Measurements from ENCODE around the gene TRIM59. TPM values are rescaled to one million over a fixed set of nuclear protein-coding genes. Genes with fewer than 3 reads are reported as not detected.

TRIM59 gene, protein sequence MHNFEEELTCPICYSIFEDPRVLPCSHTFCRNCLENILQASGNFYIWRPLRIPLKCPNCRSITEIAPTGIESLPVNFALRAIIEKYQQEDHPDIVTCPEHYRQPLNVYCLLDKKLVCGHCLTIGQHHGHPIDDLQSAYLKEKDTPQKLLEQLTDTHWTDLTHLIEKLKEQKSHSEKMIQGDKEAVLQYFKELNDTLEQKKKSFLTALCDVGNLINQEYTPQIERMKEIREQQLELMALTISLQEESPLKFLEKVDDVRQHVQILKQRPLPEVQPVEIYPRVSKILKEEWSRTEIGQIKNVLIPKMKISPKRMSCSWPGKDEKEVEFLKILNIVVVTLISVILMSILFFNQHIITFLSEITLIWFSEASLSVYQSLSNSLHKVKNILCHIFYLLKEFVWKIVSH
- polyA plus RNA-seq (2013, experiment 1 of 2): 11.1 TPM
- 9.7 TPM for polyA plus RNA-seq (2013, experiment 2 of 2)

DNA sequence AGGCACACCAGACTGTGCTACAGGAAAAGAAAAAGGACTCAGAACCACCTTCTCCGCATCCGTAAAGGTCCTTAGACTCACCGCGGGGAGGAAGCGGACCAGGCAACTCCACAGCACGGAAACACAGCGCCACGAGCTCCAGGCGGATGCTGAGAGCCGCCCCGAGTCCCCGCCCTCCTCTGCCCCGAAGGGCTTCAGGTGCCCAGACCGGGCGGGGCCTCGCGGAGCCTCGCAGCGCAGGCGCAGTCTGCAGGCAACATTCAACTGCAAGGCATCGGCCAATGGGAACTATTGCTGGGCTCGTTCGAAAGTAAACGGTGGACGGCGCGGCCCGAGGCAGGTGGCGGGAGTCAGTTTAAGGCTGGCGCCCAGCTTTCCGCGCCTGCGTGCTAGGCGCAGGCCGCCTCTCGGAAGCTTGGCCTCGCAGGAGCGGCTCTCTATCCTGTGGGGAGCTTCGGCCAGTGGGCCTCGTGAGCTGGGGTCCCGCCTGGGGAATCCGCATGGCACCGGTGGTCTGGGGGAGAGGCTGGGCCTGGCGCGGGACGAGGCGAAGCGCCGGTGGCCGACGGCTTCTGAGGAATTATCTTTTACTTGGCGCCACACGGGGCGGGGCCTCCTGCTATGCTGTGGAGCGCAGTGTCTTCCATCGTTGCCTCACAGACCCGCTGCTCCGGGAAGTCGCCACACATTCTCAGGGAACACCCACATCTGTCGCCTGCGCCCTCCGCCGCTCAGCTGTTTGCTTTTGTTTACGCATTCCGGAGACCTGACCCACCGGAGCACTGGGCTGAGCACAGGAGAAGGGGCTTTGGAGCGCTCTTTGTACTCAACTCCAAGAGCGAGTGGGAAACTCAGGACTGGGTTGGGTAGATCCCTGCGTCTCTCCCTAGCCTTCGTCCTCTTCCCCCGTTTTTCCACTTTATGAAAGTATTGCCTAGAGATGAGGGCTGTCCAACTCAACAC, at the start of gene TRIM59:
Gene TRIM59 (minus strand): TSS at position 151 of the 963 bp plus-strand sequence. CDS start 10,603 bp downstream, outside the sequence.
- Histone ChIP-seq H3K36me3 (ENCODE audit: control insufficient read depth in 1 of 2, insufficient read depth in 2 of 2, low read depth in 1 of 2, low read length in 2 of 2) (peaks cover 0 to 9% of the 10 kb centered on the region in 2 experiments), H3K4me2 (ENCODE audit: low read length, poor library complexity, severe bottlenecking) (peak within 1 kb of the TSS; percentile 36), H2AFZ (ENCODE audit: low read depth, low read length) (peak within 1 kb of the TSS; percentile 91), H3K79me1 (replicated peaks; ENCODE audit: low read length, poor library complexity, severe bottlenecking) (no peaks in the 10 kb centered on the region), H2BK120ac (ENCODE audit: low read depth, low read length) (peak within 1 kb of the TSS; percentile 52), H2BK5ac (ENCODE audit: low read depth, low read length, poor library complexity, severe bottlenecking) (peak within 1 kb of the TSS; percentile 92), H3K27me3 (ENCODE audit: control insufficient read depth in 1 of 2, insufficient read depth in 1 of 2, low read length in 2 of 2) (no peaks in the 10 kb centered on the region), H3K18ac (ENCODE audit: low read depth in 1 of 2, low read length in 2 of 2) (peak within 1 kb of the TSS; percentile 90 to 94), H3K27ac (ENCODE audit: low read length, poor library complexity, severe bottlenecking) (peak within 1 kb of the TSS; percentile 89), H3K4me1 (ENCODE audit: control insufficient read depth, insufficient read depth, low read depth, low read length) (peaks cover 13% of the 10 kb centered on the region), H3K23ac (ENCODE audit: low read length in 2 of 2) (peak within 1 kb of the TSS in 1 of 2 experiments; percentile 97), H2AK5ac (ENCODE audit: low read length, severe bottlenecking) (peak within 1 kb of the TSS; percentile 63), H4K91ac (ENCODE audit: low read length) (peak within 1 kb of the TSS; percentile 96), H3K4ac (ENCODE audit: low read depth in 1 of 2, low read length in 2 of 2) (peak within 1 kb of the TSS; percentile 82 to 89), H3K9me3 (ENCODE audit: control insufficient read depth, low read length) (no peaks in the 10 kb centered on the region), H3K4me3 (ENCODE audit: insufficient read depth in 1 of 2, low read depth in 1 of 2, low read length in 2 of 2) (peak within 1 kb of the TSS; percentile 89 to 90), H4K8ac (ENCODE audit: low read length) (peak within 1 kb of the TSS; percentile 99), H3K14ac (ENCODE audit: low read length in 2 of 2) (peak within 1 kb of the TSS in 1 of 2 experiments; percentile 46), H3K9ac (ENCODE audit: low read length) (peak within 1 kb of the TSS; percentile 78), H2BK12ac (ENCODE audit: low read length in 2 of 2) (peak within 1 kb of the TSS; percentile 20 to 84), H2BK15ac (ENCODE audit: low read depth, poor library complexity, severe bottlenecking) (peak within 1 kb of the TSS; percentile 29)
- WGBS: under 1% methylated on average over 70 of the region's 71 CpGs
- DNase-seq: peak; percentile 98

DNA sequence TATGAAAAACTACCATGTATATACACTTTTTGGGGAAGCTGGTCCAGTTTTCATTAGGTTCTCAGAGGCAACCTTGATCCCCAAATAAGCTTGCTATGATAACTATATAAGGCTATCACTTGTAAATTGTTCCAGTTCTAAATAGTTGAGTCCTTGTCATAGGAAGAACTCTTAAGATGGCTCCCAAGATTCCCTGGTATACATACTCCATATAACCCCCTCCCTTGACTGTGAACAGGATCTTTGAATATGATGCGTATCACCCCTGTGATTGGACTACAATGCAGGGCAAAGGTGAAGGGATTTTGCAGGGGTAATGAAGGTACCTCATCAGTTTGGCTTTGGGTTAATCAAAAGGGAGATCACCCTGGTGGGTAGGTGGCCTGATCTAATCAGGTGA, 48.6 kb upstream of the TRIM59 start:
- Histone ChIP-seq H4K8ac (ENCODE audit: low read length) (no peak overlapping the region), H3K27ac (ENCODE audit: low read length, poor library complexity, severe bottlenecking) (no peak overlapping the region), H2BK5ac (ENCODE audit: low read depth, low read length, poor library complexity, severe bottlenecking) (no peak overlapping the region), H3K4me2 (ENCODE audit: low read length, poor library complexity, severe bottlenecking) (no peak overlapping the region), H3K27me3 (ENCODE audit: control insufficient read depth in 1 of 2, insufficient read depth in 1 of 2, low read length in 2 of 2) (no peaks in the 10 kb centered on the region), H3K23ac (ENCODE audit: low read length in 2 of 2) (no peak overlapping the region), H2BK120ac (ENCODE audit: low read depth, low read length) (no peak overlapping the region), H3K14ac (ENCODE audit: low read length in 2 of 2) (no peak overlapping the region), H3K4me1 (ENCODE audit: control insufficient read depth, insufficient read depth, low read depth, low read length) (no peaks in the 10 kb centered on the region), H4K91ac (ENCODE audit: low read length) (no peak overlapping the region), H2AK5ac (ENCODE audit: low read length, severe bottlenecking) (no peak overlapping the region), H3K9me3 (ENCODE audit: control insufficient read depth, low read length) (no peaks in the 10 kb centered on the region), H2AFZ (ENCODE audit: low read depth, low read length) (no peak overlapping the region), H3K18ac (ENCODE audit: low read depth in 1 of 2, low read length in 2 of 2) (no peak overlapping the region), H3K9ac (ENCODE audit: low read length) (no peak overlapping the region), H3K79me1 (replicated peaks; ENCODE audit: low read length, poor library complexity, severe bottlenecking) (peaks cover 4% of the 10 kb centered on the region), H2BK15ac (ENCODE audit: low read depth, poor library complexity, severe bottlenecking) (no peak overlapping the region), H3K4me3 (ENCODE audit: insufficient read depth in 1 of 2, low read depth in 1 of 2, low read length in 2 of 2) (no peak overlapping the region), H3K36me3 (ENCODE audit: control insufficient read depth in 1 of 2, insufficient read depth in 2 of 2, low read depth in 1 of 2, low read length in 2 of 2) (peaks cover 4 to 66% of the 10 kb centered on the region in 2 experiments), H3K4ac (ENCODE audit: low read depth in 1 of 2, low read length in 2 of 2) (no peak overlapping the region), H2BK12ac (ENCODE audit: low read length in 2 of 2) (no peak overlapping the region)
- no peak for DNase-seq
- 100% methylated on average over 1 of the region's 1 CpG for WGBS

GRCh38 chr3:160490166-160490565, 40.6 kb upstream of the TRIM59 start:
- no peak overlapping the region for H3K18ac ChIP-seq (ENCODE audit: low read depth in 1 of 2, low read length in 2 of 2)
- H3K79me1 ChIP-seq (replicated peaks; ENCODE audit: low read length, poor library complexity, severe bottlenecking): no peaks in the 10 kb centered on the region
- DNase-seq: no peak
- H2AFZ ChIP-seq (ENCODE audit: low read depth, low read length): no peak overlapping the region
- H3K4me3 ChIP-seq (ENCODE audit: insufficient read depth in 1 of 2, low read depth in 1 of 2, low read length in 2 of 2): no peak overlapping the region
- H3K4me1 ChIP-seq (ENCODE audit: control insufficient read depth, insufficient read depth, low read depth, low read length): no peaks in the 10 kb centered on the region
- H4K8ac ChIP-seq (ENCODE audit: low read length): no peak overlapping the region
- H3K9me3 ChIP-seq (ENCODE audit: control insufficient read depth, low read length): no peaks in the 10 kb centered on the region
- H3K27ac ChIP-seq (ENCODE audit: low read length, poor library complexity, severe bottlenecking): no peak overlapping the region
- no peak overlapping the region for H3K14ac ChIP-seq (ENCODE audit: low read length in 2 of 2)
- no peak overlapping the region for H2BK120ac ChIP-seq (ENCODE audit: low read depth, low read length)
- no peak overlapping the region for H3K4me2 ChIP-seq (ENCODE audit: low read length, poor library complexity, severe bottlenecking)
- H3K9ac ChIP-seq (ENCODE audit: low read length): no peak overlapping the region
- H2AK5ac ChIP-seq (ENCODE audit: low read length, severe bottlenecking): no peak overlapping the region
- no peak overlapping the region for H2BK15ac ChIP-seq (ENCODE audit: low read depth, poor library complexity, severe bottlenecking)
- H2BK5ac ChIP-seq (ENCODE audit: low read depth, low read length, poor library complexity, severe bottlenecking): no peak overlapping the region
- H2BK12ac ChIP-seq (ENCODE audit: low read length in 2 of 2): no peak overlapping the region
- no peaks in the 10 kb centered on the region for H3K36me3 ChIP-seq (ENCODE audit: control insufficient read depth in 1 of 2, insufficient read depth in 2 of 2, low read depth in 1 of 2, low read length in 2 of 2)
- H3K23ac ChIP-seq (ENCODE audit: low read length in 2 of 2): no peak overlapping the region
- H4K91ac ChIP-seq (ENCODE audit: low read length): no peak overlapping the region
- H3K27me3 ChIP-seq (ENCODE audit: control insufficient read depth in 1 of 2, insufficient read depth in 1 of 2, low read length in 2 of 2): no peaks in the 10 kb centered on the region
- no peak overlapping the region for H3K4ac ChIP-seq (ENCODE audit: low read depth in 1 of 2, low read length in 2 of 2)

- H3K18ac ChIP-seq (ENCODE audit: low read depth in 1 of 2, low read length in 2 of 2): no peak overlapping the region
- peak overlapping the region; percentile 70 for H3K9ac ChIP-seq (ENCODE audit: low read length)
- WGBS: no CpG with 5 or more reads among the region's 2 CpGs
- H3K79me1 ChIP-seq (replicated peaks; ENCODE audit: low read length, poor library complexity, severe bottlenecking): no peaks in the 10 kb centered on the region
- no peaks in the 10 kb centered on the region for H3K36me3 ChIP-seq (ENCODE audit: control insufficient read depth in 1 of 2, insufficient read depth in 2 of 2, low read depth in 1 of 2, low read length in 2 of 2)
- no peak overlapping the region for H2BK120ac ChIP-seq (ENCODE audit: low read depth, low read length)
- H3K4ac ChIP-seq (ENCODE audit: low read depth in 1 of 2, low read length in 2 of 2): no peak overlapping the region
- no peaks in the 10 kb centered on the region for H3K9me3 ChIP-seq (ENCODE audit: control insufficient read depth, low read length)
- H3K4me2 ChIP-seq (ENCODE audit: low read length, poor library complexity, severe bottlenecking): no peak overlapping the region
- no peak overlapping the region for H3K4me3 ChIP-seq (ENCODE audit: insufficient read depth in 1 of 2, low read depth in 1 of 2, low read length in 2 of 2)
- no peak overlapping the region for H4K91ac ChIP-seq (ENCODE audit: low read length)
- no peak overlapping the region for H2AFZ ChIP-seq (ENCODE audit: low read depth, low read length)
- H2BK12ac ChIP-seq (ENCODE audit: low read length in 2 of 2): no peak overlapping the region
- no peaks in the 10 kb centered on the region for H3K4me1 ChIP-seq (ENCODE audit: control insufficient read depth, insufficient read depth, low read depth, low read length)
- no peak overlapping the region for H3K23ac ChIP-seq (ENCODE audit: low read length in 2 of 2)
- peak; percentile 52 for DNase-seq
- H4K8ac ChIP-seq (ENCODE audit: low read length): no peak overlapping the region
- H3K27ac ChIP-seq (ENCODE audit: low read length, poor library complexity, severe bottlenecking): no peak overlapping the region
- no peak overlapping the region for H3K14ac ChIP-seq (ENCODE audit: low read length in 2 of 2)
- H2AK5ac ChIP-seq (ENCODE audit: low read length, severe bottlenecking): no peak overlapping the region
- H3K27me3 ChIP-seq (ENCODE audit: control insufficient read depth in 1 of 2, insufficient read depth in 1 of 2, low read length in 2 of 2): no peaks in the 10 kb centered on the region
- no peak overlapping the region for H2BK15ac ChIP-seq (ENCODE audit: low read depth, poor library complexity, severe bottlenecking)
- no peak overlapping the region for H2BK5ac ChIP-seq (ENCODE audit: low read depth, low read length, poor library complexity, severe bottlenecking)
Observed at GRCh38 chr3:160486459-160486869, 36.9 kb upstream of the TRIM59 start.
